Activated T-cell treated with anti-CD3 and anti-CD28 coated beads for 48 hours (primary cell): ENCODE measurements around the gene SCP2.

ENCODE experiments used
- DNase-seq: peaks from one replicate; pipeline ENCODE4 v3.0.0-alpha.2; 2020; ENCODE audit warnings: low read depth

Gene SCP2

GRCh38 chr1:53067886-53068285, 140.8 kb downstream of the SCP2 start:
- no peak for DNase-seq

DNA sequence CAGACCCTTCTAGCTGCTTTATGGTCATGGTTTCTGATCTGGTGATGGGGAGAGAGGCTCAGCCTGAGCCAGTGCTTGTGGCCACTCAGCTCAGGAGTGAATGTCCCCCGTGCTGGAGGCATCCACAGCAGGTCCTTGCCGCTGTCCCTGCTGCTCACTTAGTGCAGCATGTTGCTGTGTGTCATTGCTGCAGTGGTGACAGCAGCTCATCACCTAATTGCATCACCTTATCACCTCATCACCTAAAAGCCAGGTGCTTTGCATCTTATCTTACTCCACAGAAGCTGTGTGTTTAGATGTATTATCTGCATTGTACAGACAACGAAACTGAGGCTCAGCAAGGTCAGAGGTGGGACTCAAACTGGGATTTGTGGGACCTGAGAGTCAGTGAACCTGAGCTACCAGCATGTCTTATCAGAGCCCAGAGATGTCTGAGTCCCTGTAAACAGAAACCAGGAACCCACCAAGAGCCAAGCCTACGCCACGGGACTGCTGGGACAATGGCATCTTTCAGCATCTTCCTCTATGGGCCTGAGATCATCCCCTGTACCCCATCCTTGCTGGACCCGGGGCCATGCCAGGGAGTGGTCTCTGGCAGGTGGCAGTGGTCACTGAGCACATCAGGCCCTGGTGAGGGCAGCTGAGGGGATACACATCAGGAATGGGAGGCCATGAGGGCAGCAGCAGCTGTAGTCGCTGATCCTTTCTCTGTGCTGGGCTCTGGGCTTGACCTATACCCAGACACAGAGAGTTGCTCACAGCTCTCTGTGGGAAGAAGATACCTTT, 141.4 kb downstream of the SCP2 start:
- DNase-seq = no peak

DNA sequence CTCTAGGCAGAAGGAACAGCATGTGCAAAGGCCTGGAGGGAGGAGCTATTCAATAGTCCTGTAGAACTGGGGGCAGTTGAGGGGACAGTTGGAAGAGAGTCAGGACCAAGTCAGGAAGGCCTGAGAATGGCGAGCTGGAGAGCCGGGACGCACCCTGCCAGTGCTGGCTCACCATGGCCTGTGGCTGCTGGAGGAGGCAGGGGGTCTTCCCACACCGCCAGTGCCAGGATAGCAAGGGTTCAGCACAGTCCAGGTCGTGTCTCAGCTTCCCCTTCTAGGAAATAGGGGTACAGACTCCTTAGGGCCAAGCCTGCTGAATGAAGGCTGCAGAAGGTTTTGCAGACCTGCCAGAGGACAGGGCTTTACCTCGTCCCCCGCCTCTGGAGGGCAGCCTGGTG, 142.2 kb downstream of the SCP2 start:
- DNase-seq = no peak

DNA sequence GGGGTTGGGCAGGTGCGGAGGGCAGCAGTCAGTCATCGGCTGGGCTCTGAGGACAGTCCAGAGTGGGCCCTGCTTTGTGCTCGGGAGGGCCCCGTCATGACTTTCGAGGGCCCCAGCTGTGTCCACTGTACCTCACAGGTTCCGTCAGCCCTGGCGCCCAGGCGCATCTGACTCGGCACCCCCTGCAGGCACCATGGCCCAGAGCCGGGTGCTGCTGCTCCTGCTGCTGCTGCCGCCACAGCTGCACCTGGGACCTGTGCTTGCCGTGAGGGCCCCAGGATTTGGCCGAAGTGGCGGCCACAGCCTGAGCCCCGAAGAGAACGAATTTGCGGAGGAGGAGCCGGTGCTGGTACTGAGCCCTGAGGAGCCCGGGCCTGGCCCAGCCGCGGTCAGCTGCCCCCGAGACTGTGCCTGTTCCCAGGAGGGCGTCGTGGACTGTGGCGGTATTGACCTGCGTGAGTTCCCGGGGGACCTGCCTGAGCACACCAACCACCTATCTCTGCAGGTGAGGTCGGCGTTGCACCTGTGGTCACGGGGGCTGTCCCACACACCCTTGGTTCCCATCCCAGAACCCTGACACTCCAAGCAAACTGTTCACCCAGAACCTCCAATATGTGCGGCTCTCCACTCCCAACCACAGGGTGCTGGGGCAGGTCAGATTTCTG, 142.7 kb downstream of the SCP2 start:
- DNase-seq = no peak

GRCh38 chr1:53070621-53071020, 143.5 kb downstream of the SCP2 start:
- no peak for DNase-seq

DNA sequence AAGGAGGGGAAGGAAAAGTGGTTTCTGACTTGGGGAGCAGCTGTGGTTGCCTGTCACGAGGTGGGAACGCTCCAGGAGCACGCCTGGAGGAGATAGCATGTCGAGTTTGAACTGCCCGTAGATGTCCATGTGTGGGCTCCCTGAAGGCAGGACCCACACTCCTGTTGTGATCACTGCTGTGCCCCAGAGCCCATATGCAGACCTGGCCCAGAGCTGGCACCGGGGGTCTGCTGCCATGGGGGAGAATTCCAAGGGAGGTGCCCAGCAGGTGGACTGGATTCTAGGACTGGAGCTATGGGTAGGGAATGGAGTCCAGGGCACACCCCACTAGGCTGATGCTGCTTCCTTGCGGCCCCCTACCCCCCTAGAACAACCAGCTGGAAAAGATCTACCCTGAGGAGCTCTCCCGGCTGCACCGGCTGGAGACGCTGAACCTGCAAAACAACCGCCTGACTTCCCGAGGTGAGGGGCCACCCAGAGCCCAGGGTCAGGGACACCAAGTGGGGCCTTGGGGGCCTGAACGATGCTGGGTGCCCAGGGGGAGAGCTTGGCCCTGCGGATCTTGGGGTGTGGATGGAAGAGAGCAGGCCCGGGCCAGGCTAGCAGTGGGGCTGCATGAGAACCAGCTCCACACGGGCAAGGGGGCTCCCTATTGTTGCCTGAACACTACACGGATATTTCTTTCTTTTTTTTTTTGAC, 144.2 kb downstream of the SCP2 start:
- DNase-seq = no peak

GRCh38 chr1:53071915-53072314, 144.8 kb downstream of the SCP2 start:
- DNase-seq = no peak

DNA sequence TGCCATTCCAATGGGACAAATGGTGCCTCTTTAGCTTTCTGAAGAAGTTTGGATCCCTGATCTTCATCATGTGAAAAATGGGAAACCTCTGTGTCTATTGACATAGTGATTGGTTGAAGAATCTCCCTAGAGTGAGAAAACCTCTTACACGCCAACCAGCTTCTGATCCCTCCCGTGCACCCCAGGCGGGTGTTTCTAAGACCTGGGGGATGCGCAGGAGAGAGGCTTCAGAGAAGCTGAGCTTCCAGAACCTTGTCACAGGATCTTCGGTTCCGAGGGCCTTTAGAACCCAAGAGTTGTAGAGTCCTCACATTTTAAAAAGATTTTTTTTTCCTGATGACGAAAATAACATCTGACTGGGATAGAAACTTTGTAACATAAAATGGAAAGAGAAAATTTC, 146.2 kb downstream of the SCP2 start:
- no peak for DNase-seq

DNA sequence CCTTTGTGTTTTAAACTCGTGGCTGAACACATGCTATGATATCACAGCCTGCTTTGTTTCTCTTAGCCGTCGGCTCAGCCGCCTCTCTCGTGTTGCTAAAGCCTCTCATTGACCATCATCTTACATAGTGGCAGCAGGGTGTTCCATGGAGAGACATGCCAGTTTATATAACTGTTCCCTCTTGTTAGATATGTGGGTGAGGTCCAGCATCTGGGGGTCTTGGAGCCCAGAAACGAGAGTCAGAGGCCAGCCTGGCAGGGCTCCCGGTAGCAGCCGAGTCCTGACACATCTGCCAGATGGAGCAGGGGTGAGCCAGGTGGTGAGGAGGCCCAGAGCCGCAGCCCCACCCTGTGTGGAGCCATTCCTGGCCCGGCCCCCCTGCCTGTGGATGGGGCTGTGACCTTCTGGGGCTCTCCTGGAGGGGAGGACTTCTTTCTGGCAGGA, 146.8 kb downstream of the SCP2 start:
- DNase-seq = no peak

DNA sequence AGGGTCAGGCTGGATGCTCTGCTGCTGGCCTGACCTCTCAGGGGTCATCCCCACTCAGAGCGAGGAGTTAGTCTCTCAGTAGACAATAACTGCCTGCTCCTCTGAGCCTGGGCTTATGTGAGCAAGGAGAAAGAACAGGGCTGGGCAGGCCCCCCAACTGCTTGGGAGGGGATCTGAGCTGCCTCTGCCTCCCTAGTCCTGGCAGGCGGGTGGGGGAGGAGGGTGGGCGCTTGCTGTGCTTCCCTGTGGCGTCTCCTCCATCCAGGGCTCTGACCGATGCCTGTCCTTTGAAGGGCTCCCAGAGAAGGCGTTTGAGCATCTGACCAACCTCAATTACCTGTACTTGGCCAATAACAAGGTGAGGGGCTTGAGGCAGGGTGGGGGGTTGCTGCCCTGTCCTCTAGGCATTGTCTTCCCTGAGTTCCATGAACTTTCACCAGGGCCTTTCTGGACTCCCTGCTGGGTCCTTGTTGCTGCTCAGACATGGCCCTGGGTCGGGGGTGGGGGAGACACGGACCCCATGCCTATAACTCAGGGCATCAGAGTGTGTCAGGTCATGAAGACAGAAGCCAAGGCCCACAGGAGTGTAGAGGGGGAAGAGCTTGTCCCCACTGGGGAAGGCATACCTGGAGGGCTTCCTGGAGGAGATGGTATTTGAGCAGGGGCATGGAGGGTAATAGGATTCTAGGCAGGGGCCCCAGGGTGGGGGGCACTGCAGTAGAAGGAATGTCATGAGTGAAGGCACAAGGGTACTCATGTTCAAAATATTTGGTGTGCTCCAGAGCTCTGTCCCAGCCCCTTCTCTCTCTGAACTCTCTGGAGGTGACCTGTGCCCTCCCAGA, 147.5 kb downstream of the SCP2 start:
- DNase-seq = no peak

DNA sequence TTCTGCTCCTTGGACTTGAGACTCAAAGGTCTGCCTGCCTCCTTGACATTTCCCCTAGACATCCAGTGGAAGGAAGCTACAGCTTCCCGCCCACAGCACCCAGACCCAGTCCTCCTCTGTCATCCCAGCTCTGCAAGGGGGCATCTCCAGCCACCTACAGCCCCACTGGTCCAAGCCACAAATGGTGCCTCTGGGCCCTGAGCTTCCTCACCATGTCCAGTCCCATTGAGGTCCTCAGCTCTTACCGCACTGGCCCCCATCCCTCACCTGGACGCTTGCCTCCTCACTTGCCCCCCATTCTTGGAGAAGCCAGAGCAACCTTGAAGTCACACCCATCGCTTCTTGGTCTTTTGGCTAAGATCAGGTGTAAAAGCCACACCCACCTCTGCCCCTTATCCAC, 148.1 kb downstream of the SCP2 start:
- no peak for DNase-seq

DNA sequence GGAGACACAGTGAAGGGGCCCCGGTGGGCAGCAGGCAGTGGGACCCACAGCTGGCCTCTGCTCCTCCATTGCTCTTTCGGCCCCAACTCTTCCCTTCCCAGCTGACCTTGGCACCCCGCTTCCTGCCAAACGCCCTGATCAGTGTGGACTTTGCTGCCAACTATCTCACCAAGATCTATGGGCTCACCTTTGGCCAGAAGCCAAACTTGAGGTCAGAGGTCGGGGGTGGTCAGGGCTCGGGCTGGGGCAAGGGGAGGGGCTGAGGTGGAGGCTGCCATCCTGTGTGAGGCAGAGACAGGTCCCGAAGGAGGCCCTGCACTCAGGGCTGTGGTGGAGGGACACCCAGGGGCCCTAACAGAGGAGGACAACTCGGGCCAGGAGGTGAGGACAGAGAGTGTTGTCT, 148.7 kb downstream of the SCP2 start:
- DNase-seq = no peak

DNA sequence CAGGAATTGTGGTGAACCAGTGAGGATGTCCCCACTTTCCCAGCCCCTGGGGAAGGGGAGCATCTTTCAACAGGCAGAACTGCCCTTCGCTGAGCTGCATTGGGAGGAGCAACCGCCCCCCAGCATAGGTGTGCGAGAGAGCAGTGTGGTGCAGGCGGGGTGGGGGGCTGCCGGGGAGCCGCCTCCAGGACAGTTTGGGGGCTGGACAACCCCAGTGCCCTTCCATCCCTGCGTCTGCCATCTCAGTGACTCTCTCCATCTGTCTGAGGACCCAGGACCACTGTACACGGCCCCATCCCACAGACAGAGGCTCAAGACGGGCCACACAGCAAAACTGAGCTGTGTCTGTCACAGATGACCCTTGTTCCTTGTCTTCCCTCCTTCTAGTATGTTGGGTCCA, 149.1 kb downstream of the SCP2 start:
- DNase-seq = no peak

DNA sequence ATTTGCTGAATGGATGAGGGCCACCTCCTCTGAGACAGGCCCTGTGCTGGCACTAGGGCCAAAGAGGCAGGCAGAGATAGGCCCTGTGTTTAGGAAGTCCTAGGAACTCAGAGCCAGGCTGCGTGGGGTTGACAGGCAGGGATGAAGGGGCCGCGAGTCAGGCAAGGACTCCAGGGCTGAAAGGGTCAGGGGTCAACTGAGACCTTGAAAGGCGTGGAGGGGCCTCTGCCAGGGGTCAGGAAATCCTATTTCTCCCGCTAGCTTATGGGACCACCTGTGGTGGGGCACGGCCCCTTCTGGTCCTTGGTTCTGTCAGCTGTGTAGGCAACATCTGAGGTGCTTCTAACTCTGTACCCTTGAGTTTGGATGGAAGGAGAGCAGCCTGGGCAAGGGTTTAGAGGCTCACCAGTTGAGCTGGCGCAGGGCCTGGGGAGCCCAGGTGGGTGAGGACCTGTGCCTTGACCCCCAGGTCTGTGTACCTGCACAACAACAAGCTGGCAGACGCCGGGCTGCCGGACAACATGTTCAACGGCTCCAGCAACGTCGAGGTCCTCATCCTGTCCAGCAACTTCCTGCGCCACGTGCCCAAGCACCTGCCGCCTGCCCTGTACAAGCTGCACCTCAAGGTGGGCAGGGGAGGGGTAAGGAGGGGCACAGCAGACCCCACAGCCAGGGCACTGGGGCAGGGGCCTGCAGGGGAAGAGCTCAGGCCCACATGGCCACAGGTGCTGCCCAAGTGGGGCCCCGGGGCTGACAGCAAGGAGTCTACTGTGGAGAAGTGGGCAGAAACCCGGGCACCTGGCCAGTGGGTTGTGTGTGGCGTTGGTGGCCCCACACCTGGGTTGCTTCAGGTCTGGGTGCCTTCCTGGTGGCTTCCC, 149.9 kb downstream of the SCP2 start:
- no peak for DNase-seq

- no peak for DNase-seq
These were observed 150.5 kb downstream of the SCP2 start for GRCh38 chr1:53077599-53077965.

DNA sequence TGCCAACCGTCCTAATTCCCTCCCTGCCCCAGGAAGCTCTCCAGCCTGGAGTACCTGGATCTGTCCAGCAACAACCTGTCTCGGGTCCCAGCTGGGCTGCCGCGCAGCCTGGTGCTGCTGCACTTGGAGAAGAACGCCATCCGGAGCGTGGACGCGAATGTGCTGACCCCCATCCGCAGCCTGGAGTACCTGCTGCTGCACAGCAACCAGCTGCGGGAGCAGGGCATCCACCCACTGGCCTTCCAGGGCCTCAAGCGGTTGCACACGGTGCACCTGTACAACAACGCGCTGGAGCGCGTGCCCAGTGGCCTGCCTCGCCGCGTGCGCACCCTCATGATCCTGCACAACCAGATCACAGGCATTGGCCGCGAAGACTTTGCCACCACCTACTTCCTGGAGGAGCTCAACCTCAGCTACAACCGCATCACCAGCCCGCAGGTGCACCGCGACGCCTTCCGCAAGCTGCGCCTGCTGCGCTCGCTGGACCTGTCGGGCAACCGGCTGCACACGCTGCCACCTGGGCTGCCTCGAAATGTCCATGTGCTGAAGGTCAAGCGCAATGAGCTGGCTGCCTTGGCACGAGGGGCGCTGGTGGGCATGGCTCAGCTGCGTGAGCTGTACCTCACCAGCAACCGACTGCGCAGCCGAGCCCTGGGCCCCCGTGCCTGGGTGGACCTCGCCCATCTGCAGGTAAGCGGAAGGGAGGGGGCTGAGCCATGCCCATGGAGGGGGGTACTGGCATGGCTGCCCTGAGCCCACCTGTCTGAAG, 151.4 kb downstream of the SCP2 start:
- DNase-seq = no peak

DNA sequence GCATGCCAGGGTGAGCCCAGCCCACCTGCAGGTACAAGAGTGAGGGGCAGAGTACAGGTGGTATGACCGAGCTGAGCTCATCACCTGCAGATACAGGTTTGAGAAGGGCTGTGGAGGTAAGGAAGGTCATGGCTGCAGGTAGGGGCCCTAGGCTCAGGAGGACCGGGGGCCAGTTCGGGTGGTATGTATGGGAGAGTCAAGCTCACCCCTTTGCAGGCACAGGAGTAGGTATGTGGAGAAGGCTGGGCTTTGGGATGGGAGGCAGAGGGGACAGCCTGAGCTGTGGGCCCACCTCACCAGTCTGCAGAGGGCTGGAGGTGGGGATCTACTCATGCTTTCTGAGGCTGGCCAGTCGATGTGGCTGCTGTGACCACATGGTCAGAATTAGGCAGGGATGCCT, 152.2 kb downstream of the SCP2 start:
- DNase-seq = no peak

GRCh38 chr1:53080041-53080440, 153.0 kb downstream of the SCP2 start:
- no peak for DNase-seq

GRCh38 chr1:53080769-53081168, 153.7 kb downstream of the SCP2 start:
- no peak for DNase-seq

GRCh38 chr1:53081384-53082066, 154.4 kb downstream of the SCP2 start:
- no peak for DNase-seq
